Nephron progenitor cell (in vitro differentiated cells): Measurements from ENCODE around the gene TMEM201.

ENCODE experiments used
- DNase-seq: peaks from one replicate; pipeline ENCODE4 v3.0.0; 2021
- H3K27ac Mint-ChIP-seq: 2 replicates; pipeline ENCODE4 v1.8.0; 2021; ENCODE audit warnings: mild to moderate bottlenecking, moderate library complexity, mixed read lengths
- H3K27me3 Mint-ChIP-seq: 2 replicates; pipeline ENCODE4 v1.8.0; 2021; ENCODE audit warnings: mild to moderate bottlenecking, low read depth, mixed read lengths; ENCODE audit not compliant: poor library complexity
- H3K36me3 Mint-ChIP-seq: 2 replicates; pipeline ENCODE4 v1.8.0; 2021; ENCODE audit warnings: low read depth, mixed read lengths
- H3K4me1 Mint-ChIP-seq: 2 replicates; pipeline ENCODE4 v1.8.0; 2021; ENCODE audit warnings: mixed read lengths
- H3K4me3 Mint-ChIP-seq: 2 replicates; pipeline ENCODE4 v1.8.0; 2021; ENCODE audit warnings: mild to moderate bottlenecking, moderate library complexity, mixed read lengths
- H3K9me3 Mint-ChIP-seq: 2 replicates; pipeline ENCODE4 v1.8.0; 2021; ENCODE audit warnings: mild to moderate bottlenecking, moderate library complexity, mixed read lengths
- TF ChIP-seq, protein P1 (sequence below): fragments of 200-600 bp; sonication (generic); IDR thresholded peaks from 2 replicates; pipeline ENCODE4 v1.5.0; 2021; ENCODE audit warnings: antibody characterized with exemption

Gene TMEM201, protein sequence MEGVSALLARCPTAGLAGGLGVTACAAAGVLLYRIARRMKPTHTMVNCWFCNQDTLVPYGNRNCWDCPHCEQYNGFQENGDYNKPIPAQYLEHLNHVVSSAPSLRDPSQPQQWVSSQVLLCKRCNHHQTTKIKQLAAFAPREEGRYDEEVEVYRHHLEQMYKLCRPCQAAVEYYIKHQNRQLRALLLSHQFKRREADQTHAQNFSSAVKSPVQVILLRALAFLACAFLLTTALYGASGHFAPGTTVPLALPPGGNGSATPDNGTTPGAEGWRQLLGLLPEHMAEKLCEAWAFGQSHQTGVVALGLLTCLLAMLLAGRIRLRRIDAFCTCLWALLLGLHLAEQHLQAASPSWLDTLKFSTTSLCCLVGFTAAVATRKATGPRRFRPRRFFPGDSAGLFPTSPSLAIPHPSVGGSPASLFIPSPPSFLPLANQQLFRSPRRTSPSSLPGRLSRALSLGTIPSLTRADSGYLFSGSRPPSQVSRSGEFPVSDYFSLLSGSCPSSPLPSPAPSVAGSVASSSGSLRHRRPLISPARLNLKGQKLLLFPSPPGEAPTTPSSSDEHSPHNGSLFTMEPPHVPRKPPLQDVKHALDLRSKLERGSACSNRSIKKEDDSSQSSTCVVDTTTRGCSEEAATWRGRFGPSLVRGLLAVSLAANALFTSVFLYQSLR

DNA sequence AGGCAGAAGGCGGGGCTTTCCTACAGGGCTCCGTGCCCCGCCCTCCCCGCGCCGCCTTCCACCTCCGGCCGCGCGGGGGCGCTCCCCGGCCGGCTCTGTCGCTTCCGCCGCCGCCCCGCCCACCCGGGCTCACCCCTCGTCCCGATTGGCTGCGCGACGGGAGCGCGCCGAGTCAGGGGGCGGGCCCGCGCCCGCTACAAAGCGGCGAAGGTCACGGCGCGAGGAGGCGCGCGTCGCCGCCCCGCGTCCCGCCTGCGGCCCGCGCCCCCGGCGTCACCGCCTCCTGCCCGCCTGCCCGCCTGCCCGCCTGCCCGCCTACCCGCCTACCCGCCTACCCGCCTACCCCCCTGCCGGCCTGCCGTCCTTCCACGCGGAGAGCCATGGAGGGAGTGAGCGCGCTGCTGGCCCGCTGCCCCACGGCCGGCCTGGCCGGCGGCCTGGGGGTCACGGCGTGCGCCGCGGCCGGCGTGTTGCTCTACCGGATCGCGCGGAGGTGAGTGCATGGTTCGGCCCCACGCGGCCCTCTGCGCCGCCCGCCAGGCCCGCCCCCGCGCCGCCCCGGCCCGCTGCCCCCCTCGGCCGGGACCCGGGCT lies at the start of gene TMEM201:
TMEM201 (plus strand) TSS at position 361 of the 593 bp plus-strand sequence; CDS start at position 381, 20 bp downstream.
- DNase-seq, result peak; percentile 97
- Mint-ChIP-seq H3K9me3 (no peaks in the 10 kb centered on the region), H3K4me3 (peak within 1 kb of the TSS; percentile 86), H3K27me3 (no peaks in the 10 kb centered on the region), H3K4me1 (peaks cover 41% of the 10 kb centered on the region), H3K36me3 (peaks cover 5% of the 10 kb centered on the region), H3K27ac (no peak within 1 kb of the TSS)
- TF ChIP-seq, protein P1, sequence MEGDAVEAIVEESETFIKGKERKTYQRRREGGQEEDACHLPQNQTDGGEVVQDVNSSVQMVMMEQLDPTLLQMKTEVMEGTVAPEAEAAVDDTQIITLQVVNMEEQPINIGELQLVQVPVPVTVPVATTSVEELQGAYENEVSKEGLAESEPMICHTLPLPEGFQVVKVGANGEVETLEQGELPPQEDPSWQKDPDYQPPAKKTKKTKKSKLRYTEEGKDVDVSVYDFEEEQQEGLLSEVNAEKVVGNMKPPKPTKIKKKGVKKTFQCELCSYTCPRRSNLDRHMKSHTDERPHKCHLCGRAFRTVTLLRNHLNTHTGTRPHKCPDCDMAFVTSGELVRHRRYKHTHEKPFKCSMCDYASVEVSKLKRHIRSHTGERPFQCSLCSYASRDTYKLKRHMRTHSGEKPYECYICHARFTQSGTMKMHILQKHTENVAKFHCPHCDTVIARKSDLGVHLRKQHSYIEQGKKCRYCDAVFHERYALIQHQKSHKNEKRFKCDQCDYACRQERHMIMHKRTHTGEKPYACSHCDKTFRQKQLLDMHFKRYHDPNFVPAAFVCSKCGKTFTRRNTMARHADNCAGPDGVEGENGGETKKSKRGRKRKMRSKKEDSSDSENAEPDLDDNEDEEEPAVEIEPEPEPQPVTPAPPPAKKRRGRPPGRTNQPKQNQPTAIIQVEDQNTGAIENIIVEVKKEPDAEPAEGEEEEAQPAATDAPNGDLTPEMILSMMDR, result peak; percentile 60

DNA sequence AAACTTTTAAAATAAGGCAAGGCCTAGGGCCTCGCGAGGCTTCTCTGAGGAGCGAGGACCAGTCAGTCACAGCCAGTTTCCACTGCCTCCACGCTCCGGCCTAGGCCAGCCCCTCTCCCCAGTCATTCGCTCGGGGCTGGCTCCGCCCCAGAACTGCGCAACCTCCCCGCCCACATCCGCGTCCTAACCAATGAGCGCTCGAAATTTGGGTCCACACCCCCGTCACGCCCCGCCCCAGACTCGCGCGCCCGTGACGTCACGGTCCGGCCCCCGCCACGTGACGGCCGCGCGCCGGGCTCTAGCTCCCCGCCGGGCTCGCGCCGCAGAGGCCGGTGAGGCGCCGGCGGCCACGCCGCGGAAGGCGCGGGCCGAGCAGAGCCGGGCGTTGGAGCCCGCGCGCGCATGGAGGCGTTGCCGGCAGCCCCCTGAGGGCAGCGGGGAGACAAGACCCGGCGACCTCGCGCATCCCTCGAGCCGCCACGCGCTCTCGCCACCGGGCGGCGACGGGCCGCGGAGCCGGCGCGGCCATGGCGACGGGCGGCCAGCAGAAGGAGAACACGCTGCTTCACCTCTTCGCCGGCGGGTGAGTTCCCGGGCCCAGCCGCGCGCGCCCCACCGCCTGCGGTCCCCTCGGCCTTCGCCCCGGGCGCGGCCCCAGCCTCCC lies 49.4 kb upstream of the TMEM201 start, which contains the start of gene SLC25A33:
SLC25A33 (plus strand) TSS at position 301 of the 664 bp plus-strand sequence; CDS start at position 528, 227 bp downstream.
- DNase-seq, result peak; percentile 99
- H3K27ac Mint-ChIP-seq, result peak within 1 kb of the TSS; percentile 83
- TF ChIP-seq, protein P1, result no peak
- peak within 1 kb of the TSS; percentile 91 for H3K4me3 Mint-ChIP-seq
- H3K4me1 Mint-ChIP-seq, result peaks cover 26% of the 10 kb centered on the region
- H3K36me3 Mint-ChIP-seq, result peaks cover 13% of the 10 kb centered on the region
- H3K27me3 Mint-ChIP-seq, result no peaks in the 10 kb centered on the region
- H3K9me3 Mint-ChIP-seq, result peaks cover 4% of the 10 kb centered on the region

DNA sequence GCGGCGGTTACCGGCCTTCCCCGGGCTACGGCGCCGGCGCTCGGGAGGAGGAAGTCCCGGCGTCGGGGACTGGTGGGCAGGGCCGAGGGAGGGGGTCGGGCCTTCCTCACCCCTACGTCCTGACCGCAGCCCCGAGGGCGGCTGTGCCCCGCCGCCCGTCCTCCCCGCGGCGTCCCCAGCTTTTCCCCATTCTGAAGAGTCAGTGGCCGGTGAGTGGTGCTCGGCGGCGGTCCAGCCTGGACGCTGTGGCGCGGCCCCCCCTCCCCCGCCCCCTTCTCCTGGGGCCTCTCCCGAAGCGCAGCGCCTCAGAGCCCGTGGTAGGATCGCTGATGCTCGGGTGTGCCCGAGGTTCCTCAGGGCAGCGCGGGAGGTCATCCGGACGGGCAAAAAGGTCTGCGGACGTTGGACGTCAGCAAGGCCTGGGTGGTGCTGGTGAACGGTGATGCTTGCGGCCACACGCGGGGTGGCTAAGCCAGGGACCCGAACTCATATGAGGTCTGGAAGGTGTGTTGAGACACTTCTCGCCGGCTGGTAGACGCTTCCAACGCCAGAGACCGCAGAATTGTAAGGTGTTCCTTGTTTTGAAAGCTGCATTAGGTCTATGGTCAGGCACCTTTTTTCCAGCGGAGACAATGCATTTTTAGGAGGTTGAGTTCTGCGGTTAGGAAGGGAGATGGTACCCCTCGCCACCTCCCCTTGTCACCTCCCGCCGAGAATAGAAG lies 48.7 kb upstream of the TMEM201 start:
- H3K4me3 Mint-ChIP-seq, result peak overlapping the region; percentile 91
- H3K36me3 Mint-ChIP-seq, result peaks cover 20% of the 10 kb centered on the region
- peaks cover 33% of the 10 kb centered on the region for H3K4me1 Mint-ChIP-seq
- peak; percentile 64 for DNase-seq
- TF ChIP-seq, protein P1, result no peak
- no peaks in the 10 kb centered on the region for H3K27me3 Mint-ChIP-seq
- peak overlapping the region; percentile 72 for H3K27ac Mint-ChIP-seq
- peaks cover 7% of the 10 kb centered on the region for H3K9me3 Mint-ChIP-seq

DNA sequence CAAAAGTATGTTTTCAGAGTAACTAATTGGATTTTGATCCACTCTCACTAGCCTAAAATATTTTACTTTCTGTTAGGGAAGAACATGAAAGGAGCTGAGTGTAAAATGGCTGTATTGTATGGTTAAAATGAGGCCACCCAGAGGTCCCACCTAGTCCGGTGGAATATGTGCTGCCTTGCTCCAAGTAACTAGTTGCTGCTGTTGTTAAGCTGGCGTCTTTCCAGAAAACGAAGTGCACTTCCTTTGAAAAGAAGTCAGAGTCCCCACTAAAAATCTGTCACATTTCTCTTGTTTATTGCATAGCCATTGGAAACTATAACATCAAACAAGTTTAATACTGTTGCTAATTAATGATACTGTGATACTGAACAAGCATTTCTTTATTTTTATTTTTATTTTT lies 46.3 kb upstream of the TMEM201 start:
- Mint-ChIP-seq H3K36me3 (peaks cover 22% of the 10 kb centered on the region), H3K4me3 (peak overlapping the region; percentile 53), H3K27me3 (no peaks in the 10 kb centered on the region), H3K9me3 (peaks cover 3% of the 10 kb centered on the region), H3K4me1 (peaks cover 44% of the 10 kb centered on the region), H3K27ac (no peak overlapping the region)
- no peak for DNase-seq
- TF ChIP-seq, protein P1, result no peak

DNA sequence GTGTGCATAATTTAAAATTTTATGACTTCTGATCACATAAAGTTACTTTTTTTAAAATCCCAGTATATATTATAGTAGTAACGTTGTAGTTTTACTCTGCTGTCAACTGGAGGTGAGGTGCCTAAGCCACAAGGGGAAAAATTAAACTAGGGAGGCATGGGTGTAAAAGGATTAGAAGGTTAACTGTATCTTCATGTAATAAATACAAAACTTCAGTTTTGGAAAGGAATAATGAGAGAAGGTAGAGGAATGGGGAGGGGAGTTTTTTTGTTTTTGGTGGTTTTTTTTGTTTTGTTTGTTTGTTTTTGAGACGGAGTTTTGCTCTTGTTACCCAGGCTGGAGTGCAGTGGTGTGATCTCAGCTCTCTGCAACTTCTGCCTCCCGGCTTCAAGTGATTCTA lies 43.8 kb upstream of the TMEM201 start:
- peak overlapping the region; percentile 92 for H3K27ac Mint-ChIP-seq
- H3K36me3 Mint-ChIP-seq, result peaks cover 35% of the 10 kb centered on the region
- peaks cover 3% of the 10 kb centered on the region for H3K9me3 Mint-ChIP-seq
- TF ChIP-seq, protein P1, result no peak
- no peak overlapping the region for H3K4me3 Mint-ChIP-seq
- DNase-seq, result no peak
- H3K27me3 Mint-ChIP-seq, result no peaks in the 10 kb centered on the region
- peaks cover 33% of the 10 kb centered on the region for H3K4me1 Mint-ChIP-seq
